Activated CD8-positive, alpha-beta memory T cell treated with anti-CD3 and anti-CD28 coated beads, Interleukin-2, amount 10 ng/mL, durations not matched to agents 7 days and 5 days (primary cell): Measurements from ENCODE around the gene NID1. TPM values are rescaled to one million over a fixed set of nuclear protein-coding genes. Genes with fewer than 3 reads are reported as not detected.

ENCODE experiments used
- ATAC-seq: fragments of 150-1000 bp; cut with Tn5 transposase; one replicate; pipeline ENCODE4 v1.10.0; 2021; ENCODE audit warnings: moderate library complexity
- CTCF ChIA-PET: fragments of 350-600 bp; sonication (Branson Sonifier 250); formaldehyde crosslinking; loops from one replicate; lab custom pipeline; 2021; ENCODE audit warnings: antibody characterized with exemption; lab: Charles Lee
- DNase-seq: peaks from one replicate; pipeline ENCODE4 v3.0.0-alpha.2; 2020
- H3K27ac Mint-ChIP-seq: one replicate; pipeline ENCODE4 v1.8.0; 2021; ENCODE audit warnings: mild to moderate bottlenecking, mixed read lengths
- H3K27me3 Mint-ChIP-seq: one replicate; pipeline ENCODE4 v1.8.0; 2021; ENCODE audit warnings: mixed read lengths
- H3K36me3 Mint-ChIP-seq: one replicate; pipeline ENCODE4 v1.8.0; 2021; ENCODE audit warnings: mild to moderate bottlenecking, mixed read lengths
- H3K4me1 Mint-ChIP-seq: one replicate; pipeline ENCODE4 v1.8.0; 2021; ENCODE audit warnings: mixed read lengths
- H3K4me3 Mint-ChIP-seq: one replicate; pipeline ENCODE4 v1.8.0; 2021; ENCODE audit warnings: mild to moderate bottlenecking, moderate library complexity, mixed read lengths
- H3K9me3 Mint-ChIP-seq: one replicate; pipeline ENCODE4 v1.8.0; 2022; ENCODE audit warnings: low read depth, mixed read lengths
- total RNA-seq, 2 experiments: library from RNA; stranded (reverse); gene quantifications; one replicate each; pipeline ENCODE4 v1.2.3, GENCODE V29; 2021

Gene NID1
- total RNA-seq, 2 experiments from 2014 or later, result 0.38 to 0.52 TPM

GRCh38 chr1:235947989-235948388, 116.9 kb downstream of the NID1 start:
- Mint-ChIP-seq H3K4me3 (no peak overlapping the region), H3K9me3 (no peaks in the 10 kb centered on the region), H3K4me1 (peaks cover 22% of the 10 kb centered on the region), H3K27ac (no peak overlapping the region), H3K36me3 (no peaks in the 10 kb centered on the region), H3K27me3 (peaks cover 5% of the 10 kb centered on the region)
- CTCF ChIA-PET, result interaction anchor here (1.1 to 1.8 kb wide), 2 partner anchors 9 to 24 kb away, joined by 3 to 11 read pairs; no protein-coding TSS in a partner anchor
- no peak for DNase-seq
- ATAC-seq, result no peak

GRCh38 chr1:235946571-235946981, 118.3 kb downstream of the NID1 start:
- CTCF ChIA-PET, result interaction anchor here (0.8 to 1.8 kb wide), 14 partner anchors 8 to 163 kb away, joined by 3 to 11 read pairs (median 4); no protein-coding TSS in a partner anchor

GRCh38 chr1:235945775-235946570, 118.9 kb downstream of the NID1 start:
- DNase-seq (no peak), ATAC-seq (no peak)
- Mint-ChIP-seq H3K4me1 (peaks cover 12% of the 10 kb centered on the region), H3K27me3 (peaks cover 3% of the 10 kb centered on the region), H3K9me3 (no peaks in the 10 kb centered on the region), H3K4me3 (no peak overlapping the region), H3K27ac (no peak overlapping the region), H3K36me3 (no peaks in the 10 kb centered on the region)
- CTCF ChIA-PET, result interaction anchor here (0.8 to 1.8 kb wide), 14 partner anchors 8 to 163 kb away, joined by 3 to 11 read pairs (median 4); no protein-coding TSS in a partner anchor

More at GRCh38 chr1:235946571-235946981, 118.3 kb downstream of the NID1 start:
- H3K36me3 Mint-ChIP-seq, result no peaks in the 10 kb centered on the region
- H3K4me3 Mint-ChIP-seq, result no peak overlapping the region
- H3K9me3 Mint-ChIP-seq, result no peaks in the 10 kb centered on the region
- DNase-seq, result no peak
- peaks cover 5% of the 10 kb centered on the region for H3K27me3 Mint-ChIP-seq
- ATAC-seq, result peak; percentile 57
- no peak overlapping the region for H3K27ac Mint-ChIP-seq
- peaks cover 12% of the 10 kb centered on the region for H3K4me1 Mint-ChIP-seq

GRCh38 chr1:235943581-235944114, 121.2 kb downstream of the NID1 start:
- DNase-seq (peak; percentile 36), ATAC-seq (no peak)
- CTCF ChIA-PET, result interaction anchor here (0.5 to 1.0 kb wide), 2 partner anchors 77 to 1119 kb away, joined by 3 read pairs; partner anchors contain the start of gene LYST
- peaks cover 6% of the 10 kb centered on the region for H3K36me3 Mint-ChIP-seq
- no peak overlapping the region for H3K27ac Mint-ChIP-seq
- no peaks in the 10 kb centered on the region for H3K27me3 Mint-ChIP-seq
- H3K4me3 Mint-ChIP-seq, result no peak overlapping the region
- peaks cover 5% of the 10 kb centered on the region for H3K9me3 Mint-ChIP-seq
- H3K4me1 Mint-ChIP-seq, result peaks cover 27% of the 10 kb centered on the region

GRCh38 chr1:235942979-235943575, 121.8 kb downstream of the NID1 start:
- ATAC-seq, result no peak
- H3K4me3 Mint-ChIP-seq, result no peak overlapping the region
- peaks cover 8% of the 10 kb centered on the region for H3K36me3 Mint-ChIP-seq
- peaks cover 5% of the 10 kb centered on the region for H3K9me3 Mint-ChIP-seq
- CTCF ChIA-PET, result interaction anchor here (1.0 to 1.8 kb wide), 2 partner anchors 29 to 76 kb away, joined by 3 to 4 read pairs; partner anchors contain the start of gene LYST
- no peaks in the 10 kb centered on the region for H3K27me3 Mint-ChIP-seq
- H3K4me1 Mint-ChIP-seq, result peaks cover 33% of the 10 kb centered on the region
- DNase-seq, result peak; percentile 7
- H3K27ac Mint-ChIP-seq, result no peak overlapping the region

- H3K27ac Mint-ChIP-seq, result no peak overlapping the region
- peaks cover 8% of the 10 kb centered on the region for H3K36me3 Mint-ChIP-seq
- DNase-seq (peak; percentile 16), ATAC-seq (no peak)
- CTCF ChIA-PET, result interaction anchor here (1.8 kb wide), 1 partner anchor 29 kb away, joined by 4 read pairs; no protein-coding TSS in a partner anchor
- no peaks in the 10 kb centered on the region for H3K27me3 Mint-ChIP-seq
- no peak overlapping the region for H3K4me3 Mint-ChIP-seq
- peaks cover 5% of the 10 kb centered on the region for H3K9me3 Mint-ChIP-seq
- H3K4me1 Mint-ChIP-seq, result peaks cover 34% of the 10 kb centered on the region
Observed at GRCh38 chr1:235942625-235942934, 122.3 kb downstream of the NID1 start.

- Mint-ChIP-seq H3K4me1 (peaks cover 39% of the 10 kb centered on the region), H3K36me3 (peaks cover 8% of the 10 kb centered on the region), H3K27me3 (no peaks in the 10 kb centered on the region), H3K27ac (no peak overlapping the region), H3K9me3 (peaks cover 5% of the 10 kb centered on the region), H3K4me3 (no peak overlapping the region)
- ATAC-seq (no peak), DNase-seq (peak; percentile 12)
- CTCF ChIA-PET, result interaction anchor here (1.1 to 1.8 kb wide), 3 partner anchors 30 to 76 kb away, joined by 4 read pairs; no protein-coding TSS in a partner anchor
Observed at GRCh38 chr1:235941876-235942624, 122.8 kb downstream of the NID1 start.

GRCh38 chr1:235940285-235940684, 124.6 kb downstream of the NID1 start:
- Mint-ChIP-seq H3K27ac (peak overlapping the region; percentile 9), H3K36me3 (peaks cover 9% of the 10 kb centered on the region), H3K27me3 (no peaks in the 10 kb centered on the region), H3K4me3 (no peak overlapping the region), H3K4me1 (peaks cover 30% of the 10 kb centered on the region), H3K9me3 (peaks cover 5% of the 10 kb centered on the region)
- CTCF ChIA-PET, result no interaction called here
- DNase-seq (no peak), ATAC-seq (no peak)

GRCh38 chr1:235939480-235939775, 125.5 kb downstream of the NID1 start:
- DNase-seq (no peak), ATAC-seq (no peak)
- H3K36me3 Mint-ChIP-seq, result peaks cover 9% of the 10 kb centered on the region
- H3K4me3 Mint-ChIP-seq, result no peak overlapping the region
- H3K27me3 Mint-ChIP-seq, result no peaks in the 10 kb centered on the region
- CTCF ChIA-PET, result no interaction called here
- no peak overlapping the region for H3K27ac Mint-ChIP-seq
- peaks cover 5% of the 10 kb centered on the region for H3K9me3 Mint-ChIP-seq
- peaks cover 30% of the 10 kb centered on the region for H3K4me1 Mint-ChIP-seq

GRCh38 chr1:235938709-235939479, 126.0 kb downstream of the NID1 start:
- H3K27ac Mint-ChIP-seq, result peak overlapping the region; percentile 62
- DNase-seq (no peak), ATAC-seq (peak; percentile 20)
- no peak overlapping the region for H3K4me3 Mint-ChIP-seq
- peaks cover 31% of the 10 kb centered on the region for H3K4me1 Mint-ChIP-seq
- H3K9me3 Mint-ChIP-seq, result peaks cover 5% of the 10 kb centered on the region
- no peaks in the 10 kb centered on the region for H3K27me3 Mint-ChIP-seq
- CTCF ChIA-PET, result interaction anchor here (0.7 to 1.3 kb wide), 3 partner anchors 8 to 93 kb away, joined by 3 to 5 read pairs (median 3); no protein-coding TSS in a partner anchor
- H3K36me3 Mint-ChIP-seq, result peaks cover 9% of the 10 kb centered on the region

- ATAC-seq (no peak), DNase-seq (no peak)
- no peaks in the 10 kb centered on the region for H3K27me3 Mint-ChIP-seq
- H3K27ac Mint-ChIP-seq, result no peak overlapping the region
- peaks cover 9% of the 10 kb centered on the region for H3K36me3 Mint-ChIP-seq
- H3K4me3 Mint-ChIP-seq, result no peak overlapping the region
- H3K4me1 Mint-ChIP-seq, result peaks cover 45% of the 10 kb centered on the region
- peaks cover 5% of the 10 kb centered on the region for H3K9me3 Mint-ChIP-seq
- CTCF ChIA-PET, result no interaction called here
Observed at GRCh38 chr1:235937123-235937522, 127.8 kb downstream of the NID1 start.
